OCI-LY7 (cell line): ENCODE measurements around the gene ATOSB. TPM values are rescaled to one million over a fixed set of nuclear protein-coding genes. Genes with fewer than 3 reads are reported as not detected.

Experiments
- BruUV-seq: library from RNA; stranded (reverse); fragments of 400-500 nt; replicated peaks from 2 replicates; lab custom pipeline; 2021; lab: Mats Ljungman, UMichigan
- CTCF ChIA-PET: fragments of 300-600 bp; sonication (Branson Sonifier 250); formaldehyde crosslinking; loops from one replicate; lab custom pipeline; 2022; ENCODE audit warnings: antibody characterized with exemption; ENCODE audit not compliant: unreplicated experiment; lab: Charles Lee
- POLR2A ChIA-PET: fragments of 300-600 bp; sonication (Branson Sonifier 250); formaldehyde crosslinking; loops from one replicate; lab custom pipeline; 2022; ENCODE audit warnings: antibody characterized with exemption; lab: Charles Lee
- DNase-seq: peaks from one replicate; pipeline ENCODE4 v3.0.0-alpha.2; 2015; ENCODE audit warnings: low spot score
- H2AFZ ChIP-seq: fragments of 200-600 bp; sonication (generic), shearing (Covaris generic); 2 replicates; pipeline ENCODE4 v1.6.1; 2014; ENCODE audit warnings: mild to moderate bottlenecking, antibody characterized with exemption, low read length, moderate library complexity
- H3K27ac ChIP-seq: fragments of 200-600 bp; sonication (generic); 2 replicates; pipeline ENCODE4 v1.5.1; 2014; ENCODE audit warnings: mixed run types, low read depth, mild to moderate bottlenecking, moderate library complexity, low read length, inconsistent platforms; ENCODE audit not compliant: poor library complexity, severe bottlenecking
- H3K36me3 ChIP-seq: fragments of 200-600 bp; sonication (generic); 2 replicates; pipeline ENCODE4 v1.6.1; 2014; ENCODE audit warnings: mild to moderate bottlenecking, antibody characterized with exemption, low read length, moderate library complexity, mixed read lengths; ENCODE audit not compliant: insufficient read depth
- H3K4me1 ChIP-seq: fragments of 200-600 bp; sonication (generic); 2 replicates; pipeline ENCODE4 v1.5.1; 2014; ENCODE audit warnings: mild to moderate bottlenecking, low read length; ENCODE audit not compliant: insufficient read depth, poor library complexity, severe bottlenecking
- H3K4me2 ChIP-seq: fragments of 200-600 bp; sonication (generic); 2 replicates; pipeline ENCODE4 v1.6.1; 2014; ENCODE audit warnings: mild to moderate bottlenecking, low read length
- H3K4me3 ChIP-seq: fragments of 200-600 bp; sonication (generic); 2 replicates; pipeline ENCODE4 v1.5.1; 2014; ENCODE audit warnings: mild to moderate bottlenecking, low read depth, low read length; ENCODE audit not compliant: poor library complexity, severe bottlenecking
- H3K79me2 ChIP-seq: fragments of 200-600 bp; sonication (generic); 2 replicates; pipeline ENCODE4 v1.6.1; 2016; ENCODE audit warnings: low read depth, mild to moderate bottlenecking, low read length, moderate library complexity, mixed read lengths; ENCODE audit not compliant: insufficient read depth
- H3K9me2 ChIP-seq: fragments of 200-600 bp; sonication (generic); 2 replicates; pipeline ENCODE4 v1.6.1; 2016; ENCODE audit warnings: mild to moderate bottlenecking, low read length, mixed read lengths; ENCODE audit not compliant: insufficient read depth
- H3K9me3 ChIP-seq: fragments of 200-600 bp; sonication (generic); 2 replicates; pipeline ENCODE4 v1.6.1; 2014; ENCODE audit warnings: mild to moderate bottlenecking, mixed run types, low read length, mixed read lengths
- H4K20me1 ChIP-seq: fragments of 200-600 bp; sonication (generic); 2 replicates; pipeline ENCODE4 v1.6.1; 2014; ENCODE audit warnings: mild to moderate bottlenecking, antibody characterized with exemption, low read length, moderate library complexity, mixed read lengths; ENCODE audit not compliant: insufficient read depth
- CTCF ChIP-seq: fragments of 200-600 bp; sonication (generic); conservative IDR thresholded peaks from 2 replicates; pipeline ENCODE4 v1.5.1; 2014; ENCODE audit warnings: mild to moderate bottlenecking, antibody characterized with exemption, low read length, moderate library complexity, mixed read lengths
- EZH2phosphoT487 ChIP-seq: fragments of 200-600 bp; sonication (generic); IDR thresholded peaks from 2 replicates; pipeline ENCODE4 v1.6.1; 2018; ENCODE audit warnings: low read depth, borderline replicate concordance, mild to moderate bottlenecking, mixed run types, antibody characterized with exemption, low read length, moderate library complexity, mixed read lengths
- intact Hi-C: fragments of 100-400 bp; cut with micrococcal nuclease; formaldehyde crosslinking; loops from one replicate; pipeline ENCODE4 v1.10.0; 2022; ENCODE audit not compliant: unreplicated experiment
- total RNA-seq, 2 experiments: library from RNA; depleted of rRNA in 1 of 2; stranded (reverse); fragments of >200 nt in 1 of 2; shearing (Covaris generic) in 1 of 2; gene quantifications; 2 replicates each; pipeline ENCODE4 v1.2.3, GENCODE V29; 2014 to 2022

ATOSB gene
- total RNA-seq, 2 experiments from 2014 or later, result 1.4 to 4.7 TPM

DNA sequence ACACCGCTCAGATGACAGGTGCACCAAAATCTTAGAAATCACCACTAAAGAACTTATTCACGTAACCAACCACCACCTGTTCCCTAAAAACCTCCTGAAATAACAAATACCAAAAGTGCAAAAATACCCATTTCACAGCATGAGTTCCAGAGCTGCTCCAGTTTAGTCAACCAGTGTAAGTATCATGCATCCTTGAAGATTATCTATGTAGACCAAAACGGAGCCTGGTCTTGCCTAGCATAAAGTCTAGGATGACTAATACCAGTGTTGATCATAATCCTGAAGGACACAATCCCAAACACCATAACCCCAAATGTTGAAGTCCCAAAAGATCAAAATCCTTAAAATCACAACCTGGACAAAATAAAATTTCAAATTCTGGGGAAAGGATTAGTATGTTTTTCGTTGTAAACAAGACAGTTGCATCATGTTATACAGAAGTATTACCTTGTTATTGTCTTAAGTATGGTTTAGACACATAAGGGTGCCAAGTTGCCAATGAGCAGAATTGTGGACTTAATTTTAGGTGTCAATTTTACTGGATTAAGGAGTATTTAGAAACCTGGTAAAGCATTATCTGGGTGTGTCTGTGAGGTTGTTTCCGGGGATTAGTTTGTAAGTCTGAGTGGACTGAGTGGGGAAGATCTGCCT, 61.4 kb downstream of the ATOSB start:
- intact Hi-C loops, result no loop called here
- Histone ChIP-seq H4K20me1 (no peaks in the 10 kb centered on the region), H3K9me2 (no peaks in the 10 kb centered on the region), H3K9me3 (no peaks in the 10 kb centered on the region), H3K4me1 (no peaks in the 10 kb centered on the region), H3K36me3 (peaks cover 95% of the 10 kb centered on the region), H3K4me3 (no peak overlapping the region), H3K79me2 (no peaks in the 10 kb centered on the region), H3K27ac (no peak overlapping the region), H2AFZ (no peak overlapping the region), H3K4me2 (no peak overlapping the region)
- ChIA-PET POLR2A (no interaction called here), CTCF (no interaction called here)
- no TSS peak for BruUV-seq
- DNase-seq, result no peak
- no peak for TF ChIP-seq CTCF
- no peak for TF ChIP-seq EZH2phosphoT487

Other genes with a start within 250 kb of the ATOSB start
- not detected in 2 replicates for gene PHF24, start 157.6 kb downstream of the ATOSB start, total RNA-seq (2014; rRNA removed; shearing (Covaris generic))
- gene PHF24, start 157.6 kb downstream of the ATOSB start, total RNA-seq (2022), result not detected in 2 replicates
- 4.6 and 5.1 TPM in 2 replicates for gene DNAJB5, start 126.1 kb downstream of the ATOSB start, total RNA-seq (2014; rRNA removed; shearing (Covaris generic))
- gene DNAJB5, start 126.1 kb downstream of the ATOSB start, total RNA-seq (2022), result 5.8 and 6.7 TPM in 2 replicates
- gene VCP, start 43.2 kb downstream of the ATOSB start, total RNA-seq (2014; rRNA removed; shearing (Covaris generic)), result 158 and 187 TPM in 2 replicates
- 200 and 212 TPM in 2 replicates for gene VCP, start 43.2 kb downstream of the ATOSB start, total RNA-seq (2022)
- 85.1 and 86.5 TPM in 2 replicates for gene FANCG, start 35.9 kb downstream of the ATOSB start, total RNA-seq (2014; rRNA removed; shearing (Covaris generic))
- 121 and 145 TPM in 2 replicates for gene FANCG, start 35.9 kb downstream of the ATOSB start, total RNA-seq (2022)
- gene PIGO, start 19.3 kb downstream of the ATOSB start, total RNA-seq (2014; rRNA removed; shearing (Covaris generic)), result 12.7 and 16.0 TPM in 2 replicates
- 27.5 and 27.9 TPM in 2 replicates for gene PIGO, start 19.3 kb downstream of the ATOSB start, total RNA-seq (2022)
- 152 and 158 TPM in 2 replicates for gene STOML2, start 12.7 kb downstream of the ATOSB start, total RNA-seq (2014; rRNA removed; shearing (Covaris generic))
- 139 and 155 TPM in 2 replicates for gene STOML2, start 12.7 kb downstream of the ATOSB start, total RNA-seq (2022)
- 1.7 and 4.8 TPM in 2 replicates for gene UNC13B, start 46.1 kb upstream of the ATOSB start, total RNA-seq (2014; rRNA removed; shearing (Covaris generic))
- 5.8 and 6.6 TPM in 2 replicates for gene UNC13B, start 46.1 kb upstream of the ATOSB start, total RNA-seq (2022)